Testis (tissue), 3 donors: ENCODE data around the gene EIF3K. TPM values are rescaled to one million over a fixed set of nuclear protein-coding genes. Genes with fewer than 3 reads are reported as not detected.

Experiments
- DNase-seq: peaks from one replicate; pipeline ENCODE4 v3.0.0-alpha.2; 2019
- H3K27ac ChIP-seq, 2 donors: fragments of 200-600 bp; sonication (generic); one replicate each; pipeline ENCODE4 v1.5.1; 2019
- H3K27me3 ChIP-seq: fragments of 200-600 bp; sonication (generic); one replicate; pipeline ENCODE4 v1.5.1; 2019
- H3K36me3 ChIP-seq: fragments of 200-600 bp; sonication (generic); one replicate; pipeline ENCODE4 v1.5.1; 2017; ENCODE audit warnings: low read depth; ENCODE audit errors: missing control alignments
- H3K4me1 ChIP-seq: fragments of 200-600 bp; sonication (generic); one replicate; pipeline ENCODE4 v1.5.1; 2019
- H3K4me3 ChIP-seq, 2 donors: fragments of 200-600 bp; sonication (generic); one replicate each; pipeline ENCODE4 v1.5.1; 2017 to 2019
- H3K9me3 ChIP-seq: fragments of 200-600 bp; sonication (generic); one replicate; pipeline ENCODE4 v1.5.1; 2017
- POLR2A ChIP-seq: fragments of 450-650 bp; IDR thresholded peaks from one replicate; pipeline ENCODE4 v1.6.1; 2017; ENCODE audit warnings: antibody characterized with exemption, mild to moderate bottlenecking, moderate library complexity
- WGBS, 2 donors: methylation state at CpG; one replicate each; pipeline ENCODE4 v1.1.5; 2018; 5-methylcytosine and 5-hydroxymethylcytosine counted together
- intact Hi-C: fragments of 100-400 bp; cut with DNase I; formaldehyde crosslinking; loops from one replicate; pipeline ENCODE4 v1.15.1; 2023; ENCODE audit warnings: low total_unique reads
- polyA plus RNA-seq: library from polyadenylated mRNA; stranded (reverse); fragments of 350-450 nt; fragmentation: Illumina TruSeq; extraction: RNeasy Lipid Tissue Mini Kit (QIAGEN cat#74804); gene quantifications from one replicate; pipeline ENCODE4 v1.2.3, GENCODE V29; 2014; ENCODE audit warnings: low read depth, low replicate concordance; ENCODE audit not compliant: insufficient read depth
- total RNA-seq, 2 donors: library from RNA; depleted of rRNA; stranded (reverse); fragments of >200 nt; gene quantifications; one replicate each; pipeline ENCODE4 v1.2.3, GENCODE V29; 2016
- TF ChIP-seq, protein P1 (sequence below), 3 experiments: fragments of 450-650 bp in 2 of 3; fragments of 200-600 bp in 1 of 3; sonication (generic) in 1 of 3; IDR thresholded peaks; one replicate each; pipeline ENCODE4 v1.5.1; 2016 to 2019; ENCODE audit warnings: antibody characterized with exemption in 3 of 3, mild to moderate bottlenecking in 2 of 3, moderate library complexity in 1 of 3

The EIF3K gene
- total and polyA plus RNA-seq, 3 donors from 2014 or later: 195 to 235 (median 201) TPM

DNA sequence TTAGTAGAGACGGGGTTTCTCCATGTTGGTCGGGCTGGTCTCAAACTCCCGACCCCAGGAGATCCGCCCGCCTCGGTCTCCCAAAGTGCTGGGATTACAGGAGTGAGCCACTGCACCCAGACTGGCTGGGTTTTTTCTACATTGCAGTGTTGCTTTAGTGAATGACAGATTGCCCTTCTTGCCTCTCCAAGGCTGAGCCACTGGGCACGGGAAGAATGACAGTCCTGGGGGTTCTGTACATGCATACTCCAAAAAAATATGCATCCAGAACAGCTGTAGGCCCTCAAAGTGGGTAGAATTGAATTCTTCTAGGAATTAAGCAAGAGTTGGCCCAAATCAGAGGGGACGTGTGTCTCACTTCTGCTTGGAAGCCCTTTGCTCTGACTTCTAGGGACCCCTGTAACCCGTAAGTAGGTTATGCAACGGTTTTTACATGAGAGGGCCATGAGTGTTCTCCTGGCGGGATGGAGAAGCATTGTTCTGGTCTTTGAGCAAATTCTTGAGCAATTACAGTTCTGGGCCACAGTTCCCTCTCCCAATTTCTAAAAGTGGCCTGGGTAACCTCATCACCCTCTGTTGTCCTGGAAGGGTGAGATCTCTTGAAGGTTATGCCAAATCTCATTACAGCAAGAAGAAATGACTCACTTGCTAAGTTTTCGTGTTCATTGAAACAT lies 32.1 kb downstream of the EIF3K start:
- H3K9me3 ChIP-seq: no peaks in the 10 kb centered on the region
- TF ChIP-seq POLR2A: no peak
- TF ChIP-seq, protein P1, sequence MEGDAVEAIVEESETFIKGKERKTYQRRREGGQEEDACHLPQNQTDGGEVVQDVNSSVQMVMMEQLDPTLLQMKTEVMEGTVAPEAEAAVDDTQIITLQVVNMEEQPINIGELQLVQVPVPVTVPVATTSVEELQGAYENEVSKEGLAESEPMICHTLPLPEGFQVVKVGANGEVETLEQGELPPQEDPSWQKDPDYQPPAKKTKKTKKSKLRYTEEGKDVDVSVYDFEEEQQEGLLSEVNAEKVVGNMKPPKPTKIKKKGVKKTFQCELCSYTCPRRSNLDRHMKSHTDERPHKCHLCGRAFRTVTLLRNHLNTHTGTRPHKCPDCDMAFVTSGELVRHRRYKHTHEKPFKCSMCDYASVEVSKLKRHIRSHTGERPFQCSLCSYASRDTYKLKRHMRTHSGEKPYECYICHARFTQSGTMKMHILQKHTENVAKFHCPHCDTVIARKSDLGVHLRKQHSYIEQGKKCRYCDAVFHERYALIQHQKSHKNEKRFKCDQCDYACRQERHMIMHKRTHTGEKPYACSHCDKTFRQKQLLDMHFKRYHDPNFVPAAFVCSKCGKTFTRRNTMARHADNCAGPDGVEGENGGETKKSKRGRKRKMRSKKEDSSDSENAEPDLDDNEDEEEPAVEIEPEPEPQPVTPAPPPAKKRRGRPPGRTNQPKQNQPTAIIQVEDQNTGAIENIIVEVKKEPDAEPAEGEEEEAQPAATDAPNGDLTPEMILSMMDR (IDR thresholded peaks at IDR 0.05): peak in 1 of 3 experiments; percentile 1
- 67 to 82% methylated on average over 12 of the region's 12 CpGs for WGBS, 2 donors
- intact Hi-C loops: loop anchor here (10.0 kb wide), 1 partner anchor 74 kb away; no protein-coding TSS in a partner anchor
- no peak overlapping the region for H3K4me3 ChIP-seq
- H3K36me3 ChIP-seq: no peaks in the 10 kb centered on the region
- peak overlapping the region in 1 of 2 donors; percentile 77 for H3K27ac ChIP-seq
- H3K4me1 ChIP-seq: peaks cover 67% of the 10 kb centered on the region
- no peaks in the 10 kb centered on the region for H3K27me3 ChIP-seq
- no peak for DNase-seq

DNA sequence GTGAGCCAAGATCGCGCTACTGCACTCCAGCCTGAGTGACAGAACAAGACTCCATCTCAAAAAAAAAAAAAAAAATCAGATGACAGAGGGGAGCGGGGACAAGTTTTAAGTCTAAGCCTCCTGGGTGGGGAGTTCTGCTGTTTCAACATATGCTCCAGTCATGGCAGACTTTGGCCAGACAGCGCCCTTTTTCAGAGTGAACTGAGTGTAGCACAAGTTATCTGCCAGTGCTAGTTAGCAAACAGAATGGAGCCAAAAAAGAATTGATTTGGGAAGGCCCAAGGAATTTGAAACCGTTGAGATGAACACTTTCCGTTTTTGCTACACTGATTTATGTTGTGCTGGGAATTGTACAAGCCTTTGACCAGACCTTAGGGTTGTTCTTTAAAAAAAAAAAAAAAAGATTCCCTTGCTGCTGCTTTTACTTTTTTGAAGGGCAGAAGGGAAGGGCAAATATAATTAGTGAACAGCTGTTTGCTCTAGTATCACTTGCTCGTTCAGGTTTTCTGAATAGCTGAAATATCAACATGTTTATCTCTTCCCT lies 34.1 kb downstream of the EIF3K start:
- H3K36me3 ChIP-seq: no peaks in the 10 kb centered on the region
- intact Hi-C loops: loop anchor here (10.0 kb wide), 1 partner anchor 72 kb away; no protein-coding TSS in a partner anchor
- peaks cover 82% of the 10 kb centered on the region for H3K4me1 ChIP-seq
- TF ChIP-seq POLR2A: no peak
- TF ChIP-seq, protein P1 (IDR thresholded peaks at IDR 0.05): no peak
- no peaks in the 10 kb centered on the region for H3K9me3 ChIP-seq
- no peaks in the 10 kb centered on the region for H3K27me3 ChIP-seq
- 49 to 59% methylated on average over 7 of the region's 7 CpGs for WGBS, 2 donors
- peak; percentile 59 for DNase-seq
- H3K27ac ChIP-seq: peak overlapping the region; percentile 16 to 77
- no peak overlapping the region for H3K4me3 ChIP-seq

DNA sequence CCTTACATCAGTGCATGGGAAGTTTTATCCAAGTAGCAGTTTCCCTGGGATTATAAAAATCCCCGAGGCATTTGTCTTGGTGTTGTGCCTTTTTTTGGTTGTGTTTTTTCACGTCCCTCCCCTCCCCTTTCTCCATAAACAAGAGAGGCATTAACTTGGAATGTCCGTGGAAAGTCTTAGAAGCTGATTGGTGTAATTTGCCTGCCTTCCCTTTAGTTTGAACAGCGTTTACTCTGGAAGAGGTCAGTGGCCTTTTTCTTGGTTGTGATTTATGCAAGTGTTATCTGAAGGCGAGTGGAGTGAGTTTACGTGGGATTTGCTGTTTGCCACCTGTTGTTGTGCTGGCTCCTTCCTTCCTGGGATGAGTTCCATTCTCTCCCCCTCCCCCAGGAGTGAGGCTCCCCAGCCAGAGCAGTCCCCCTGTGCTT lies 35.7 kb downstream of the EIF3K start:
- H3K9me3 ChIP-seq: no peaks in the 10 kb centered on the region
- intact Hi-C loops: loop anchor here (10.0 kb wide), 1 partner anchor 70 kb away; no protein-coding TSS in a partner anchor
- no peak overlapping the region for H3K4me3 ChIP-seq
- TF ChIP-seq, protein P1 (IDR thresholded peaks at IDR 0.05): no peak
- H3K27ac ChIP-seq: peak overlapping the region in 1 of 2 donors; percentile 28
- 47 to 62% methylated on average over 6 of the region's 6 CpGs for WGBS, 2 donors
- H3K27me3 ChIP-seq: no peaks in the 10 kb centered on the region
- peaks cover 82% of the 10 kb centered on the region for H3K4me1 ChIP-seq
- H3K36me3 ChIP-seq: no peaks in the 10 kb centered on the region
- no peak for DNase-seq

DNA sequence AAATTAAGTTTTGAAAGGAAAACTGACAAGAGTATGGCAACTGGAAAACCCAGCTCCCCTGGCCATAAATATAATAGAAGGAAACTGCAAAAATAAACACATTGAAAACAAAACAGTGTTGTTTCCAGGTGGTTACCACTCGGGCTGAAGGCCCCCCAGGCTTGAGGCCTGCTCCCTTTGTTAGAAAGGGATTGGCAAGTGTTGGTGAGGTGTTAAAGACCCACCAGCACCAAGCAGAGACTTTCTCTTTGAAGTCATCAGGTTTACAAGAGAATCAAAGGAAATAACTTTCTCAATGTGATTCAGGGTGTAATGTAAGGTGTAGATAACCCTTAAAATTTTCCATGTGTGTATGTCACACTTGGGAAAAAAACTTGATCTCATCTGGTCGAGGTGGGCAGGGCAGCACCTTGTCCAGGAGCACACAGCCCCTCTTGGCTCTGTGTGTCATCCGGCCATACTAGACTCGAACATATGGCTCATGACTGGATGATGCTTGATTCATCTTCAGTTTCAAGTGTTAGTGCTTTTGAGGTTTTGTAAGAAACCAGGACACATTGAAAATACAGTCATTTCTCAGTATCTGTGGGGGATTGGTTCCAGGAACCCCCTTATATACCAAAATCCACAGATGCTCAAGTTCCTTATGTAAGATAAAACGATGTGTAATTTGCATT lies 36.3 kb downstream of the EIF3K start:
- Histone ChIP-seq H3K4me3 (no peak overlapping the region), H3K27ac (peak overlapping the region in 1 of 2 donors; percentile 28), H3K27me3 (no peaks in the 10 kb centered on the region), H3K36me3 (no peaks in the 10 kb centered on the region), H3K9me3 (no peaks in the 10 kb centered on the region), H3K4me1 (peaks cover 82% of the 10 kb centered on the region)
- no peak for DNase-seq
- TF ChIP-seq, protein P1 (IDR thresholded peaks at IDR 0.05): no peak
- TF ChIP-seq POLR2A: no peak
- WGBS, 2 donors: 75% methylated on average over 5 of the region's 5 CpGs
- intact Hi-C loops: loop anchor here (10.0 kb wide), 1 partner anchor 70 kb away; no protein-coding TSS in a partner anchor
